SK-N-SH treated with all-trans-retinoic acid at 6 μM for 48 hours (cell line): ENCODE data around the gene UBR3.
"Not testable (repeated sequence)": the region's sequence is repeated elsewhere in the genome, so short reads cannot be mapped to it uniquely, and the experiment has no call there.

Experiments
- ATAC-seq: fragments of 200-7000 bp; cut with Tn5 transposase; 3 replicates; pipeline ENCODE4 v1.9.1; 2020; ENCODE audit warnings: mild to moderate bottlenecking, moderate library complexity
- ARNTL ChIP-seq: fragments of 450-650 bp; formaldehyde crosslinking; IDR thresholded peaks from 2 replicates; pipeline ENCODE4 v1.5.0; 2020; ENCODE audit warnings: low read depth, mild to moderate bottlenecking, moderate library complexity, borderline replicate concordance
- CREB5 ChIP-seq: fragments of 250-450 bp; sonication (Bioruptor Pico); IDR thresholded peaks from 2 replicates; pipeline ENCODE4 v1.5.1; 2020; ENCODE audit warnings: low read depth, mild to moderate bottlenecking, moderate library complexity
- CSRNP3 ChIP-seq: fragments of 250-450 bp; sonication (Bioruptor Pico); IDR thresholded peaks from 2 replicates; pipeline ENCODE4 v1.5.1; 2021; ENCODE audit warnings: mild to moderate bottlenecking, moderate library complexity
- ESRRG ChIP-seq: fragments of 250-450 bp; sonication (Bioruptor Pico); IDR thresholded peaks from 2 replicates; pipeline ENCODE4 v1.6.1; 2021; ENCODE audit warnings: mild to moderate bottlenecking
- GLIS3 ChIP-seq: fragments of 250-450 bp; sonication (Bioruptor Pico); IDR thresholded peaks from 2 replicates; pipeline ENCODE4 v1.5.0; 2020; ENCODE audit warnings: mild to moderate bottlenecking, moderate library complexity
- ISL1 ChIP-seq: fragments of 250-450 bp; sonication (Bioruptor Pico); IDR thresholded peaks from 2 replicates; pipeline ENCODE4 v2.1.2; 2022; ENCODE audit warnings: mild to moderate bottlenecking, moderate library complexity
- OSR1 ChIP-seq: fragments of 250-450 bp; sonication (Bioruptor Pico); IDR thresholded peaks from 2 replicates; pipeline ENCODE4 v1.8.0; 2022; ENCODE audit warnings: moderate library complexity, mild to moderate bottlenecking, inconsistent platforms
- PATZ1 ChIP-seq: fragments of 250-450 bp; sonication (Bioruptor Pico); IDR thresholded peaks from 2 replicates; pipeline ENCODE4 v1.8.0; 2020; ENCODE audit warnings: mild to moderate bottlenecking, moderate library complexity, borderline replicate concordance
- POU6F1 ChIP-seq: fragments of 250-450 bp; sonication (Bioruptor Pico); IDR thresholded peaks from 2 replicates; pipeline ENCODE4 v1.8.0; 2021; ENCODE audit warnings: low read depth, mild to moderate bottlenecking, moderate library complexity, borderline replicate concordance
- PPARA ChIP-seq: fragments of 250-450 bp; sonication (Bioruptor Pico); IDR thresholded peaks from 2 replicates; pipeline ENCODE4 v1.5.0; 2020; ENCODE audit warnings: mild to moderate bottlenecking, borderline replicate concordance
- SNAI2 ChIP-seq: fragments of 250-450 bp; sonication (Bioruptor Pico); IDR thresholded peaks from 2 replicates; pipeline ENCODE4 v1.5.0; 2020; ENCODE audit warnings: mild to moderate bottlenecking, moderate library complexity
- TCF4 ChIP-seq: fragments of 250-450 bp; sonication (Bioruptor Pico); IDR thresholded peaks from 2 replicates; pipeline ENCODE4 v1.8.0; 2021; ENCODE audit warnings: mild to moderate bottlenecking, moderate library complexity, borderline replicate concordance
- TSHZ2 ChIP-seq: fragments of 250-450 bp; sonication (Bioruptor Pico); IDR thresholded peaks from 2 replicates; pipeline ENCODE4 v1.5.0; 2020; ENCODE audit warnings: mild to moderate bottlenecking, moderate library complexity
- ZC3H10 ChIP-seq: fragments of 250-450 bp; sonication (Bioruptor Pico); IDR thresholded peaks from 2 replicates; pipeline ENCODE4 v1.5.1; 2021; ENCODE audit warnings: mild to moderate bottlenecking, moderate library complexity
- ZFP3 ChIP-seq: fragments of 250-450 bp; sonication (Bioruptor Pico); IDR thresholded peaks from 2 replicates; pipeline ENCODE4 v1.5.0; 2020; ENCODE audit warnings: mild to moderate bottlenecking, moderate library complexity
- ZFP30 ChIP-seq: fragments of 450-650 bp; formaldehyde crosslinking; IDR thresholded peaks from 2 replicates; pipeline ENCODE4 v1.5.0; 2022; ENCODE audit warnings: mild to moderate bottlenecking, moderate library complexity
- ZNF8 ChIP-seq: fragments of 450-650 bp; formaldehyde crosslinking; IDR thresholded peaks from 2 replicates; pipeline ENCODE4 v1.5.0; 2020; ENCODE audit warnings: mild to moderate bottlenecking, moderate library complexity

The UBR3 gene

GRCh38 chr2:170123593-170123992 is 296.3 kb downstream of the UBR3 start:
- ATAC-seq: peak; percentile 62
- TF ChIP-seq TSHZ2 (CRISPR knock-in tag) (no peak), POU6F1 (CRISPR knock-in tag) (no peak), ZNF8 (CRISPR knock-in tag) (no peak), ISL1 (CRISPR knock-in tag) (no peak), PATZ1 (CRISPR knock-in tag) (no peak), ZC3H10 (no peak), CSRNP3 (CRISPR knock-in tag) (no peak), GLIS3 (CRISPR knock-in tag) (no peak), ARNTL (CRISPR knock-in tag) (no peak), TCF4 (CRISPR knock-in tag) (no peak), ZFP3 (CRISPR knock-in tag) (no peak), ESRRG (no peak), PPARA (CRISPR knock-in tag) (no peak), ZFP30 (CRISPR knock-in tag) (no peak), CREB5 (CRISPR knock-in tag) (no peak), OSR1 (CRISPR knock-in tag) (no peak), SNAI2 (CRISPR knock-in tag) (no peak)

- not testable (repeated sequence) for ATAC-seq
Measured at GRCh38 chr2:170126138-170126728, 299.0 kb downstream of the UBR3 start.
